ENCODE data around the gene HOMER3. TPM values are rescaled to one million over a fixed set of nuclear protein-coding genes. Genes with fewer than 3 reads are reported as not detected.

HOMER3 gene
- polyA plus RNA-seq, 3 donors, result 45.1 to 88.1 (median 49.4) TPM

GRCh38 chr19:18898081-18898606 lies 42.9 kb downstream of the HOMER3 start:
- peaks cover 0 to 5% of the 10 kb centered on the region in 2 donors for H3K9me3 ChIP-seq (replicated peaks in 1 of 2; ENCODE audit: control insufficient read depth in 1 of 2, insufficient read depth in 1 of 2, low read length in 2 of 2)
- peaks cover 4 to 10% of the 10 kb centered on the region in 2 donors for H3K4me1 ChIP-seq (ENCODE audit: control insufficient read depth in 1 of 2, insufficient read depth in 2 of 2, low read length in 2 of 2)
- H3K9me3 Mint-ChIP-seq, result peaks cover 0 to 7% (median 4%) of the 10 kb centered on the region in 7 donors
- WGBS (ENCODE audit: insufficient coverage), result 94% methylated on average over 5 of the region's 18 CpGs
- no peak overlapping the region for H2AFZ ChIP-seq (ENCODE audit: insufficient read depth, low read depth, low read length, poor library complexity, severe bottlenecking)
- no peak overlapping the region for H3K4me3 Mint-ChIP-seq
- no peak overlapping the region for H3K4me2 ChIP-seq (replicated peaks; ENCODE audit: extremely low read depth, low read length, poor library complexity, severe bottlenecking)
- H3K27ac Mint-ChIP-seq, result no peak overlapping the region
- H3K27me3 ChIP-seq (ENCODE audit: control insufficient read depth in 2 of 2, insufficient read depth in 2 of 2, low read length in 2 of 2), result peaks cover 3 to 36% of the 10 kb centered on the region in 2 donors
- H3K27me3 Mint-ChIP-seq (ENCODE audit: low read depth in 3 of 3), result peaks cover 27 to 43% (median 33%) of the 10 kb centered on the region in 3 donors
- H3K36me3 Mint-ChIP-seq, result peaks cover 34 to 44% of the 10 kb centered on the region in 2 donors
- H3K9ac ChIP-seq (ENCODE audit: insufficient read depth, low read length, poor library complexity, severe bottlenecking), result no peak overlapping the region
- intact Hi-C loops (cut with micrococcal nuclease), result no loop called here
- H4K20me1 ChIP-seq (ENCODE audit: insufficient read depth, low read length), result peaks cover 35% of the 10 kb centered on the region
- TF ChIP-seq, protein P1, sequence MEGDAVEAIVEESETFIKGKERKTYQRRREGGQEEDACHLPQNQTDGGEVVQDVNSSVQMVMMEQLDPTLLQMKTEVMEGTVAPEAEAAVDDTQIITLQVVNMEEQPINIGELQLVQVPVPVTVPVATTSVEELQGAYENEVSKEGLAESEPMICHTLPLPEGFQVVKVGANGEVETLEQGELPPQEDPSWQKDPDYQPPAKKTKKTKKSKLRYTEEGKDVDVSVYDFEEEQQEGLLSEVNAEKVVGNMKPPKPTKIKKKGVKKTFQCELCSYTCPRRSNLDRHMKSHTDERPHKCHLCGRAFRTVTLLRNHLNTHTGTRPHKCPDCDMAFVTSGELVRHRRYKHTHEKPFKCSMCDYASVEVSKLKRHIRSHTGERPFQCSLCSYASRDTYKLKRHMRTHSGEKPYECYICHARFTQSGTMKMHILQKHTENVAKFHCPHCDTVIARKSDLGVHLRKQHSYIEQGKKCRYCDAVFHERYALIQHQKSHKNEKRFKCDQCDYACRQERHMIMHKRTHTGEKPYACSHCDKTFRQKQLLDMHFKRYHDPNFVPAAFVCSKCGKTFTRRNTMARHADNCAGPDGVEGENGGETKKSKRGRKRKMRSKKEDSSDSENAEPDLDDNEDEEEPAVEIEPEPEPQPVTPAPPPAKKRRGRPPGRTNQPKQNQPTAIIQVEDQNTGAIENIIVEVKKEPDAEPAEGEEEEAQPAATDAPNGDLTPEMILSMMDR (IDR thresholded peaks at IDR 0.05), result no peak
- H3K79me2 ChIP-seq (ENCODE audit: insufficient read depth, low read length), result no peaks in the 10 kb centered on the region
- no peak overlapping the region for H3K4me3 ChIP-seq (replicated peaks in 1 of 3; ENCODE audit: low read depth in 2 of 3, low read length in 3 of 3)
- H3K36me3 ChIP-seq (replicated peaks in 1 of 2; ENCODE audit: control insufficient read depth in 1 of 2, insufficient read depth in 2 of 2, low read length in 2 of 2), result peaks cover 34 to 37% of the 10 kb centered on the region in 2 donors
- H3K27ac ChIP-seq (ENCODE audit: low read depth in 1 of 2, low read length in 2 of 2), result no peak overlapping the region
- H3K4me1 Mint-ChIP-seq, result peaks cover 14% of the 10 kb centered on the region
- DNase-seq, result no peak

- H3K4me1 ChIP-seq (ENCODE audit: control insufficient read depth in 1 of 2, insufficient read depth in 2 of 2, low read length in 2 of 2), result peaks cover 4 to 10% of the 10 kb centered on the region in 2 donors
Observed at GRCh38 chr19:18897094-18898029, 43.7 kb downstream of the HOMER3 start.

More at GRCh38 chr19:18897094-18898029, 43.7 kb downstream of the HOMER3 start:
- TF ChIP-seq, protein P1 (IDR thresholded peaks at IDR 0.05), result no peak
- H3K27me3 ChIP-seq (ENCODE audit: control insufficient read depth in 2 of 2, insufficient read depth in 2 of 2, low read length in 2 of 2), result peaks cover 3 to 37% of the 10 kb centered on the region in 2 donors
- peaks cover 29 to 32% of the 10 kb centered on the region in 2 donors for H3K36me3 ChIP-seq (replicated peaks in 1 of 2; ENCODE audit: control insufficient read depth in 1 of 2, insufficient read depth in 2 of 2, low read length in 2 of 2)
- peak overlapping the region in 1 of 7 donors; percentile 46 for H3K27ac Mint-ChIP-seq
- no peak overlapping the region for H3K4me2 ChIP-seq (replicated peaks; ENCODE audit: extremely low read depth, low read length, poor library complexity, severe bottlenecking)
- H2AFZ ChIP-seq (ENCODE audit: insufficient read depth, low read depth, low read length, poor library complexity, severe bottlenecking), result no peak overlapping the region
- no peak overlapping the region for H3K27ac ChIP-seq (ENCODE audit: low read depth in 1 of 2, low read length in 2 of 2)
- peaks cover 27 to 50% (median 34%) of the 10 kb centered on the region in 3 donors for H3K27me3 Mint-ChIP-seq (ENCODE audit: low read depth in 3 of 3)
- 89% methylated on average over 25 of the region's 25 CpGs for WGBS (ENCODE audit: insufficient coverage)
- H3K36me3 Mint-ChIP-seq, result peaks cover 30 to 37% of the 10 kb centered on the region in 2 donors
- DNase-seq, result no peak
- peaks cover 14% of the 10 kb centered on the region for H3K4me1 Mint-ChIP-seq
- intact Hi-C loops (cut with micrococcal nuclease), result no loop called here
- H3K4me3 Mint-ChIP-seq, result peak overlapping the region in 1 of 2 donors; percentile 87
- peaks cover 0 to 7% (median 4%) of the 10 kb centered on the region in 7 donors for H3K9me3 Mint-ChIP-seq
- H3K9me3 ChIP-seq (replicated peaks in 1 of 2; ENCODE audit: control insufficient read depth in 1 of 2, insufficient read depth in 1 of 2, low read length in 2 of 2), result peaks cover 0 to 5% of the 10 kb centered on the region in 2 donors
- H3K4me3 ChIP-seq (replicated peaks in 1 of 3; ENCODE audit: low read depth in 2 of 3, low read length in 3 of 3), result no peak overlapping the region
- H3K9ac ChIP-seq (ENCODE audit: insufficient read depth, low read length, poor library complexity, severe bottlenecking), result no peak overlapping the region
- no peaks in the 10 kb centered on the region for H3K79me2 ChIP-seq (ENCODE audit: insufficient read depth, low read length)
- peaks cover 35% of the 10 kb centered on the region for H4K20me1 ChIP-seq (ENCODE audit: insufficient read depth, low read length)
